OCI-LY1 (cell line): ENCODE results near the gene TOMM7.

ENCODE experiments used
- H2AFZ ChIP-seq: fragments of 200-600 bp; sonication (generic), shearing (Covaris generic); 2 replicates; pipeline ENCODE4 v1.6.0; 2014; ENCODE audit warnings: antibody characterized with exemption, mild to moderate bottlenecking, low read length
- H3F3A ChIP-seq: fragments of 200-600 bp; sonication (generic), shearing (Covaris generic); 2 replicates; pipeline ENCODE4 v1.6.0; 2014; ENCODE audit warnings: mild to moderate bottlenecking, antibody characterized with exemption, low read length, moderate library complexity; ENCODE audit not compliant: insufficient read depth
- H3K27ac ChIP-seq: fragments of 200-600 bp; sonication (generic); 2 replicates; pipeline ENCODE4 v1.5.1; 2014; ENCODE audit warnings: low read length, mixed run types, mild to moderate bottlenecking, low read depth; ENCODE audit not compliant: poor library complexity, severe bottlenecking
- H3K27me3 ChIP-seq: fragments of 200-600 bp; sonication (generic); 2 replicates; pipeline ENCODE4 v1.6.0; 2014; ENCODE audit warnings: antibody characterized with exemption, mild to moderate bottlenecking, low read length, moderate library complexity; ENCODE audit not compliant: insufficient read depth
- H3K36me3 ChIP-seq: fragments of 200-600 bp; sonication (generic); 2 replicates; pipeline ENCODE4 v1.6.1; 2014; ENCODE audit warnings: mild to moderate bottlenecking, antibody characterized with exemption, low read length, moderate library complexity, mixed read lengths; ENCODE audit not compliant: insufficient read depth
- H3K4me1 ChIP-seq: fragments of 200-600 bp; sonication (generic); 2 replicates; pipeline ENCODE4 v1.5.1; 2014; ENCODE audit warnings: mild to moderate bottlenecking, low read length, moderate library complexity; ENCODE audit not compliant: insufficient read depth, severe bottlenecking
- H3K4me2 ChIP-seq: fragments of 200-600 bp; sonication (generic), shearing (Covaris generic); 2 replicates; pipeline ENCODE4 v1.6.1; 2014; ENCODE audit warnings: low read length
- H3K4me3 ChIP-seq: fragments of 200-600 bp; sonication (generic); 2 replicates; pipeline ENCODE4 v1.5.1; 2014; ENCODE audit warnings: low read length, low read depth, mild to moderate bottlenecking, mixed read lengths; ENCODE audit not compliant: poor library complexity, severe bottlenecking
- H3K79me2 ChIP-seq: fragments of 200-600 bp; shearing (Covaris generic); 2 replicates; pipeline ENCODE4 v1.6.1; 2016; ENCODE audit warnings: mixed run types, low read length, mixed read lengths; ENCODE audit not compliant: insufficient read depth
- H3K9ac ChIP-seq: fragments of 200-600 bp; sonication (generic), shearing (Covaris generic); 2 replicates; pipeline ENCODE4 v1.6.1; 2014; ENCODE audit warnings: mild to moderate bottlenecking, low read length, mixed read lengths
- H3K9me2 ChIP-seq: fragments of 200-600 bp; sonication (generic), shearing (Covaris generic); 2 replicates; pipeline ENCODE4 v1.6.1; 2014; ENCODE audit warnings: low read depth, mild to moderate bottlenecking, low read length, mixed read lengths
- H3K9me3 ChIP-seq: fragments of 200-600 bp; shearing (Covaris generic); 2 replicates; pipeline ENCODE4 v1.6.1; 2014; ENCODE audit warnings: low read length, mixed read lengths
- H4K20me1 ChIP-seq: fragments of 200-600 bp; sonication (generic), shearing (Covaris generic); 2 replicates; pipeline ENCODE4 v1.6.0; 2016; ENCODE audit warnings: mild to moderate bottlenecking, low read length; ENCODE audit not compliant: insufficient read depth
- EZH2 ChIP-seq: fragments of 200-600 bp; sonication (generic), shearing (Covaris generic); IDR thresholded peaks from 2 replicates; pipeline ENCODE4 v1.8.0; 2017; ENCODE audit warnings: borderline replicate concordance, mixed run types, mild to moderate bottlenecking, antibody characterized with exemption, low read length, moderate library complexity, mixed read lengths
- TF ChIP-seq, protein P1 (sequence below): fragments of 200-600 bp; sonication (generic), shearing (Covaris generic); IDR thresholded peaks from 2 replicates; pipeline ENCODE4 v1.5.1; 2017; ENCODE audit warnings: mild to moderate bottlenecking, antibody characterized with exemption, low read length, moderate library complexity, mixed read lengths

The TOMM7 gene

DNA sequence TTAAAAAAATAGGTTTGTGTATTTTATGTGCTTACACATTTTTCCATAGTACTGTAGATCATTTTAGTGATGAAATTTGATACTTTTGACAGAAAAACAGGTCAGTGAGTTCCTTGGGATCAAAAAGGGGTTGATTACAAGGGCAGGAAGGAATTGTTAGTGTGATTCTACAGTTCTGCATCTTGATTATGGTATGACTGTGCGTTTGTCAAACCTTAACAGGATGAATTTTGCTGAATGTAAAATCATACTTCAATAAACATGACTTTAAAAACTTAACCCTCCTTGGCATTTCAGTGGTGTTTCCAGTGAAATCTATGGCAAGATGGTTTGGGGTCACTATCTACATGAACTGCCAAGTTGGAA, 35.6 kb upstream of the TOMM7 start:
- Histone ChIP-seq H3K9me3 (no peaks in the 10 kb centered on the region), H3K4me2 (no peak overlapping the region), H3K9me2 (no peaks in the 10 kb centered on the region), H3K27me3 (no peaks in the 10 kb centered on the region), H3K27ac (peak overlapping the region; percentile 39), H3K4me1 (peaks cover 25% of the 10 kb centered on the region), H2AFZ (no peak overlapping the region), H3F3A (peaks cover 17% of the 10 kb centered on the region; the same call in 1 of the 2 replicates), H4K20me1 (no peaks in the 10 kb centered on the region), H3K9ac (no peak overlapping the region), H3K36me3 (peaks cover 73% of the 10 kb centered on the region), H3K79me2 (peaks cover 16% of the 10 kb centered on the region), H3K4me3 (no peak overlapping the region)
- TF ChIP-seq EZH2, result no peak
- TF ChIP-seq, protein P1, sequence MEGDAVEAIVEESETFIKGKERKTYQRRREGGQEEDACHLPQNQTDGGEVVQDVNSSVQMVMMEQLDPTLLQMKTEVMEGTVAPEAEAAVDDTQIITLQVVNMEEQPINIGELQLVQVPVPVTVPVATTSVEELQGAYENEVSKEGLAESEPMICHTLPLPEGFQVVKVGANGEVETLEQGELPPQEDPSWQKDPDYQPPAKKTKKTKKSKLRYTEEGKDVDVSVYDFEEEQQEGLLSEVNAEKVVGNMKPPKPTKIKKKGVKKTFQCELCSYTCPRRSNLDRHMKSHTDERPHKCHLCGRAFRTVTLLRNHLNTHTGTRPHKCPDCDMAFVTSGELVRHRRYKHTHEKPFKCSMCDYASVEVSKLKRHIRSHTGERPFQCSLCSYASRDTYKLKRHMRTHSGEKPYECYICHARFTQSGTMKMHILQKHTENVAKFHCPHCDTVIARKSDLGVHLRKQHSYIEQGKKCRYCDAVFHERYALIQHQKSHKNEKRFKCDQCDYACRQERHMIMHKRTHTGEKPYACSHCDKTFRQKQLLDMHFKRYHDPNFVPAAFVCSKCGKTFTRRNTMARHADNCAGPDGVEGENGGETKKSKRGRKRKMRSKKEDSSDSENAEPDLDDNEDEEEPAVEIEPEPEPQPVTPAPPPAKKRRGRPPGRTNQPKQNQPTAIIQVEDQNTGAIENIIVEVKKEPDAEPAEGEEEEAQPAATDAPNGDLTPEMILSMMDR, result no peak

GRCh38 chr7:22856416-22856815, 33.8 kb upstream of the TOMM7 start:
- Histone ChIP-seq H3K9me3 (no peaks in the 10 kb centered on the region), H3F3A (peaks cover 15% of the 10 kb centered on the region; the same call in 1 of the 2 replicates), H3K27me3 (peaks cover 6% of the 10 kb centered on the region; the same call in 1 of the 2 replicates), H3K27ac (peak overlapping the region; percentile 66), H3K79me2 (peaks cover 16% of the 10 kb centered on the region), H3K4me3 (peak overlapping the region; percentile 85), H4K20me1 (no peaks in the 10 kb centered on the region), H3K9me2 (no peaks in the 10 kb centered on the region), H3K4me1 (peaks cover 29% of the 10 kb centered on the region), H3K9ac (peak overlapping the region; percentile 92), H3K4me2 (peak overlapping the region; percentile 72), H3K36me3 (peaks cover 63% of the 10 kb centered on the region), H2AFZ (no peak overlapping the region)
- TF ChIP-seq, protein P1, result no peak
- TF ChIP-seq EZH2, result no peak

GRCh38 chr7:22855049-22855392, 32.4 kb upstream of the TOMM7 start:
- TF ChIP-seq EZH2, result no peak
- TF ChIP-seq, protein P1, result no peak; the same call in 1 of the 2 replicates
- H3K27me3 ChIP-seq, result peaks cover 10% of the 10 kb centered on the region; the same call in 1 of the 2 replicates
- no peak overlapping the region for H2AFZ ChIP-seq
- H3K27ac ChIP-seq, result peak overlapping the region; percentile 65
- peaks cover 12% of the 10 kb centered on the region; the same call in 1 of the 2 replicates for H3F3A ChIP-seq
- H3K36me3 ChIP-seq, result peaks cover 49% of the 10 kb centered on the region
- peaks cover 29% of the 10 kb centered on the region for H3K4me1 ChIP-seq
- H4K20me1 ChIP-seq, result no peaks in the 10 kb centered on the region
- H3K79me2 ChIP-seq, result peaks cover 16% of the 10 kb centered on the region
- peak overlapping the region; percentile 85 for H3K4me3 ChIP-seq
- H3K9me3 ChIP-seq, result no peaks in the 10 kb centered on the region
- H3K4me2 ChIP-seq, result peak overlapping the region; percentile 72
- H3K9ac ChIP-seq, result peak overlapping the region; percentile 92
- no peaks in the 10 kb centered on the region for H3K9me2 ChIP-seq
